GM15510 (cell line): ENCODE data around the gene BOLA3.

Experiments used
- POLR2A ChIP-seq: IDR thresholded peaks from 3 replicates; pipeline ENCODE4 v1.6.1; 2011; ENCODE audit warnings: borderline replicate concordance; ENCODE audit not compliant: insufficient read length; ENCODE audit errors: extremely low read depth

Gene BOLA3

GRCh38 chr2:74096052-74096451 is 51.7 kb downstream of the BOLA3 start:
- no peak for TF ChIP-seq POLR2A

- no peak for TF ChIP-seq POLR2A
Observed at GRCh38 chr2:74095632-74096031, 52.1 kb downstream of the BOLA3 start.

- no peak for TF ChIP-seq POLR2A
Observed at GRCh38 chr2:74094291-74094690, 53.4 kb downstream of the BOLA3 start.

- no peak for TF ChIP-seq POLR2A
Observed at GRCh38 chr2:74093840-74094239, 53.9 kb downstream of the BOLA3 start.

GRCh38 chr2:74093426-74093825 is 54.3 kb downstream of the BOLA3 start:
- no peak for TF ChIP-seq POLR2A

- TF ChIP-seq POLR2A, result no peak
Observed at GRCh38 chr2:74092275-74092674, 55.4 kb downstream of the BOLA3 start.

- no peak for TF ChIP-seq POLR2A
Observed at GRCh38 chr2:74091391-74091790, 56.3 kb downstream of the BOLA3 start.

- no peak for TF ChIP-seq POLR2A
Observed at GRCh38 chr2:74089816-74090745, 57.6 kb downstream of the BOLA3 start.

- TF ChIP-seq POLR2A, result no peak
Observed at GRCh38 chr2:74087696-74088095, 60.0 kb downstream of the BOLA3 start.

- no peak for TF ChIP-seq POLR2A
Observed at GRCh38 chr2:74086021-74086420, 61.7 kb downstream of the BOLA3 start.
